Measurements from ENCODE around the gene MKI67.

GRCh38 chr10:128072046-128072445 lies 54.2 kb downstream of the MKI67 start:
- TF ChIP-seq CTCF (IDR thresholded peaks at IDR 0.05; ENCODE audit: low read length): no peak
- TF ChIP-seq EZH2 (optimal IDR thresholded peaks at IDR 0.05; ENCODE audit: low read depth, low read length): no peak
- TF ChIP-seq EZH2phosphoT487 (IDR thresholded peaks at IDR 0.05; ENCODE audit: low read length): no peak
